NCI-H2196 (cell line): Measurements from ENCODE around the gene AFF2.

Source experiments
- DNase-seq: peaks from one replicate; lab custom pipeline; 2025; ENCODE audit not compliant: unreplicated experiment; lab: John Stamatoyannopoulos, UW

The AFF2 gene

DNA sequence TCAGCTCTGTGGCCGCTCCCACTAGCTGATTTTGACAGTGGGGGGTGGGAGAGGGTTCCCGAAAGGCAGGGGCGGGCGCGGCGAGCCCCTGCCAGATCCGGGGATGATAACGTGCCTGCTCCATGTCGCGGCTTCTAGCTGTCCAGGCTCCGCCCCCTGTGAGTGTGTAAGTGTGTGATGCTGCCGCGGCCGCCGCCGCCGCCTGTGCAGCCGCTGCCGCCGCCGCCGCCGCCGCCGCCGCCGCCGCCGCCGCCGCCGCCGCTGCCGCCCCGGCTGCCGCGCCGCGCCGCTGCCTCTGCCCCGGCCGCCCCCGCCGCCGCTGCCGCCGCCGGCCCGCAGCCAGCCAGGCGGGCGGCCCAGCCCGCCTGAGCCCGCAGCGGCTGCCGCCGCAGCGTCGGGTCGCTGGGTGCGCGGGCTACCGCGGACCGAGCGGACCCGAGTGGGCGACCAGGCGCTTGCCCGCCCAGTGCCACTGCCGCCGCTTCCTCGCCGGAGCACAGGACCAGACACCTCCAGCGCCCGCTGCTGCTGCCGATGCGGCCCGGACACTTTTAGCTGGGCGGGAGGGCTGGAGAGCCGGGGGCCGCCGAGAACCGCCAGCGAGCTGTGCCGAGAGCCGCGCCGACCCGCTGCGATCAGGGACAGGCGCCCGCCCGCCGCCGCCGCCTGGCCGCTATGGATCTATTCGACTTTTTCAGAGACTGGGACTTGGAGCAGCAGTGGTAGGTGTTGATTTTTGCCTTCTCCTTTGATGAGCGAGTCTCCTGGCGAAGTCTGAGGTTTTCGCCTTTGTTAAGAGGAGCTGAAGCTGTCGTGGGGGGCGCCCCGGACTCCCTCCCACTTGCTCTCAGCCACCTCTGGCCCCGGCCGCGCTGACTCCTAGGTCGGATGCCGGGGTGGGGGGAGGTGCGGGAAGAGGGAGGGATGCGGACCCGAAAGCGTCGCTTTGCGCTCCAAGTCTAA, at the start of gene AFF2:
Gene AFF2 (plus strand): TSS at position 195 of the 963 bp plus-strand sequence. CDS start 481 bp downstream, at position 676.
- DNase-seq: no peak

GRCh38 chrX:148457279-148457678, 43.1 kb upstream of the AFF2 start:
- DNase-seq: no peak

DNA sequence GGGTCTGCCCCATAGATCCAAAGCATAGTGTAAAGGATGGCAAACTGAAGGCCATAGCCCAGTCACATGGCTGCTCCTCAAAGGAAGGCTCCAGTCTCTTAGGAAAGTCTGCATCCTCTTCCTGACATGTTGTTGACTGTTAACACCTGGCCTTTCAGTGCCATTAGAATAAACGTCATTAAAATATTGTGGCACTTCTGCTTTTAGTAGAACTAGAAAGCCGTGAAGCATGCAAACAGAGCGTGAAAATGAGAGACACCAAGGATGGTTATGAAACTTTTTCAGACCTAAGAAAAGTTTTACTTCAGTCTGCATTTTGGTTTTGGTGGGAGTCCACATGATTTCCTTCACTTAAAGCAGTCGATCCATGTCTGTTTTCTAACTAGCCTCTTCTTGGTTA, 41.1 kb upstream of the AFF2 start:
- no peak for DNase-seq

- DNase-seq: no peak
These were observed 34.1 kb upstream of the AFF2 start for GRCh38 chrX:148466292-148466691.

DNA sequence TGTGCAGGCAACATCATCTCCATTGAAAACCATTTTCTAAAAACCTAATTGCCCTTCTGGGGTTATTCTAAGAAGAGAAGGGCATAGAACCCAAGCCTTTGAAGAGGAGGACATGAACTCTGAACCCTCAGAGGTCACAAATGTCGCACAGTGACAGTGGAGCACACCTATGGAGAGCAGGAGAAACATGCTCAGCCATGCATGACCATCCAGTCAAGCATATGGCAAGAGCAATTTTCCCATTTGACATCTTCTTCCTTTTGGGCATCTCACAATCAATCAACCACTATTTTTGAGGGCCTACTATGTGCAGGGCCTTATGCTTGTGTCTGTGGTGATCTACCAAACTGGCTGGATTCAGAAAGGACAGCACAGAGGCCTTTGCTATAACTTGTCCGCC, 30.1 kb upstream of the AFF2 start:
- DNase-seq: no peak

GRCh38 chrX:148474030-148474429, 26.4 kb upstream of the AFF2 start:
- DNase-seq: no peak

- DNase-seq: no peak
These were observed 8.4 kb upstream of the AFF2 start for GRCh38 chrX:148492057-148492456.

DNA sequence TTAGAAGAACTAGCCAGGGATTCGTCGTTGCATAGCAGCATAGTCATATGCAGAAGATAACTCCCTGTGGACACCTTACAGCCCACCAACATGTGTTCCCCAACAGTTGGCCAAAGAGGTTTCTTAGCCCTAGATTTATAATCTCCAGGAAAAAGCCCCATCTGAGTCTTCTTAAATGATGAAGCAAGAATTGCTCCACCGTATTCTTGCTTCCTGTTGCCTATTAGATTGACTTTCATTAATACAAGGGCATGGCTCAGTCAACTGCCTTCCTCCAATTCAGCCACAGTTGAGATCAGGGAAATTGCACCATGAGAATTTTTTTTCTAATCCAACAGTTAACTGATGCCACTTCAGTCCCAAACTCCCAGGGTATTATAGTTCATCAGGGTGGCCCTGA, 5.2 kb upstream of the AFF2 start:
- DNase-seq: no peak

DNA sequence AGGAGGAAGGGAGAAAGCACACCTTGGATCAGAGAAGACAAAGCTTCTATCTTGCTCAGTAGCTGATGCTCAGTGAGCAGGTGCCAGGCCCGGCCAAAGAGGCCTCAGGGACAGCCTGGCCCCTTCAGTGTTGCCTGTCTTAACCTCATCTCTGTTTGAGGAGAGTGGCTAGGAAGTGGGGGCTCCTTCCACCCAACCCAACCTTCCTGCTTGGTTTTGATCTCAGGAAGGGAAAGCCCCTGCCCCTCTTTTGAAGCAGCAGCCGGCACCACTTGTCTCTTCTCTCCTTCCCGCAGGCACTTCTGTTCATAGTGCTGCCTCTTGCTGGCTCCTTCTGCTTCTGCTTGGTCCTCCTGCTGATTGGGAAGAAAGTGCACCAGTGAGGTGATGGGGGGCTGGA, 2.4 kb upstream of the AFF2 start:
- DNase-seq: no peak

DNA sequence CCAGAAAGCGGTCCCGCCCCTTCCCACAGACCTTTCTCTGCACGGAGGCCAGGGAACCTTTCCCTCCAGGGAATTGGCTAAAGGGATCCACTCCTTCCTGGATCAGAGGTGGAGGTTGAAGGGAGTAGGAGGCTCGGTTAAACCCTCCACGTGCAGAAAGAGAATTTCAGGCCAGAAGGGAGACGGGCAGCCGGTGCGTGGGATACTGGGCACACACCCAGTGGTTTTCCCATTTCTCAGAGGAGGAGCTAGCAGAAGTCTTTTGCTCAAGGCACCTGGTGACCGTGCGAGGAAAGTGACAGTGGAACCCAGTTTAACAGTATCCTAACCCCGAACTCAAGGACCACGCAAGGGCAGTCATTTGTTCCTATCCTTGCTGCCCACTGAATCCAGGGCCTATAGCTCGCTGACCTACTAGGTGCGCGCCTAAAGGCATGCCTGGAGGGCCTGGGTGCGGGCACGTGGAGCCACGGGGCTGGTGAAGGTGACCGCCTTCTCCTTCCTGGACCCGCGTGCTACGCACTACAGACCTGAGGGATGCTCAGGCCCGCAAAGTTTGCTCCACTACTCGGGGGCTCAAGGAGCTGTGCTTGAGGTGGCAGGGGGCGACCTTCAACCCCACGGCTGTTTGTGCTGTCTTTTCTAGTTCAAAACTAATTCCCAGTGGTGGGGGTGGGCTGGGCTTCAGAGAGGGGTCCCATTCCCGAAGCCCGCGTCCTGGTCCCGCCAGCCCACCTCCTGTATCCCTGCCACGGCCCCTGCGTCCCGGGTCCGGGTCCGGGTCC, 587 bp upstream of the AFF2 start:
- DNase-seq: no peak

DNA sequence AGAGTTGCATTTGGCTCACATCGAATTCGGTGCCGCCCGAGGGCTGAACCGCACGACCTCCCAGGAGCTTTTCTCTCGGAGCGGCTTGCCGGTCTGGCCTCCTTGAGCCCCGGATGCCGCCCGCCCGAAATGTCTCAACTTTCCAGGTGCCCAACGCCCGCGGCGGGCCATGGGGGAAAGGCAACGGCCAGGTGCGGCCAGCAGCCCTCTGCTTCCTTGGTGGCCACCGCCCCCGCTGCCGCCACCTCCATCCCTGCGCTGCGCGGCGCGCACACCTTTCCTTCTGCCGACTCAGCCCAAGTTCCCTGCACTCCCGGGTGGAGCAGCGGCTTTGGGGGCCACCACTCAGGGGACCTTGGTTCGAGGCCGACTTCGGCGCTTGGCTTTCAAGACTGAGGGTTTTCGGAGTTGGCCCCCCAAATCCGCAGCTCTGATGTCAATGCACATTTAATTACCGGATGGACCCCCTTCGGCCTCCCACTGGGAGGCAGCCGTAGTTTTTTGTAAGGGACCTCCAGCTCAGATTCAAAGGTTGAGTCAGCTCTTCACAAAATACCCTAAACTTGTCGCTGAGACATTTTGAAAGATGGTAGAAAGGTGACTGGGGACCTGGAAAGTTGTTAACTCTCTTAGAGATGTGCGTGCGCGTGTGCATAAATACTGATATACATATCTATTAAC, 1.1 kb downstream of the AFF2 start:
- DNase-seq: no peak

DNA sequence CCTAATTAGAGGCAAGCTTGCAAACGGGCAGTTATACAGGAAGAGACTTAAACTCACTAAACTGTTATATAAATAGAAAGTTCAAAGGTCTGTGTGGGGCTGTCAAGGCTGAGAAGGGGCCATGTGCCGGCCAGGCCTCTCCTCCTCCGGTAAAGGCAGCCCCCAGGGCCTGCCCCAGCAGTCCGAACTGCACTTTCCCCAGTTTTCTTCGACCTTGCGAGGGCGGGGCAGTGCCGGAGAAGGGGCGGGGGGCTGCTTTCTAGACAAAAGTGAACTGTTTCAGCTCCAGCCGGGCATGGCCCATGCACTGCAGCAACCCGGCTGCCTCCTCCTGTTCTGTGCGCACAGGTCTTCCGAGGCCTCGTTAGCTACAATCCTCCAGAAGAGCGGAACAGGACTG, 4.1 kb downstream of the AFF2 start:
- DNase-seq: no peak

GRCh38 chrX:148507418-148507817, 7.0 kb downstream of the AFF2 start:
- DNase-seq: no peak

DNA sequence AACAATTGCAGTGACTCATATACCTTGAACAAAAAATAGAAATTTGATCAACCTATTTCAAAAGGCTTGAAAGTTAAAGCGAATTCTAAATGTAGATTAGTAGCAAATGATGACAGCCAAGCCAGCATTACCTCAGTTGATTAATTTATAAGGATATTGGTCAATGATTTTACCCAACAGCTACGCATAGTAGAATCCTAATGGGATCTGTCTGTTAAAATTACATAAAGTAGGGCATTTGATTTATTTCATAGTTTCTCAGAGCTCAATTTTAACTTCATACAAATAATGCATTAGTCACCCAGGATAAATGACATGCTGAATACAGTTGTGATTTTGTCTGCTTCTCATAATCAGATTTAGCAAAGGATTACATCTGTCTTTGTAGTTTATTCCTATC, 12.0 kb downstream of the AFF2 start:
- DNase-seq: no peak

DNA sequence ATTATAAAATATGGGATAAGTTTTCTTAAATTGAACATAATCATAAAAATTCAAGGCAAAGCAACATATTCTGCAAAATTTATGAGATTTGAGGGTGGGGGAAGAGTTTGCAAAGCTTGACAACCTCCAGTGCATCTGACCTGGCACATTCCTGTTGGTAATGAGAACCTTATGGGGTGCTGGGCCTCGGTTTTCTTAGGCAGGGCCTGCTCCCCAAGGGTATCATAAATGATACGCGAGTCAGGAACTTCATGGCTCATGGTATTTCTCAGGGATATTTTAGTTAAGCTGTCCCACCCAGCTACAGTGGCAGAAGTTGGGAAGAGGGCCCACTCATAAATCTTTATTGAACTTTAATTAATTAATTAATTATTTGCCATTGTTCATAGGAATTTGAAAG, 13.2 kb downstream of the AFF2 start:
- no peak for DNase-seq

- DNase-seq: no peak
These were observed 16.8 kb downstream of the AFF2 start for GRCh38 chrX:148517176-148517575.

GRCh38 chrX:148522006-148522405, 21.6 kb downstream of the AFF2 start:
- DNase-seq: no peak

GRCh38 chrX:148523303-148524080, 23.1 kb downstream of the AFF2 start:
- DNase-seq: no peak

DNA sequence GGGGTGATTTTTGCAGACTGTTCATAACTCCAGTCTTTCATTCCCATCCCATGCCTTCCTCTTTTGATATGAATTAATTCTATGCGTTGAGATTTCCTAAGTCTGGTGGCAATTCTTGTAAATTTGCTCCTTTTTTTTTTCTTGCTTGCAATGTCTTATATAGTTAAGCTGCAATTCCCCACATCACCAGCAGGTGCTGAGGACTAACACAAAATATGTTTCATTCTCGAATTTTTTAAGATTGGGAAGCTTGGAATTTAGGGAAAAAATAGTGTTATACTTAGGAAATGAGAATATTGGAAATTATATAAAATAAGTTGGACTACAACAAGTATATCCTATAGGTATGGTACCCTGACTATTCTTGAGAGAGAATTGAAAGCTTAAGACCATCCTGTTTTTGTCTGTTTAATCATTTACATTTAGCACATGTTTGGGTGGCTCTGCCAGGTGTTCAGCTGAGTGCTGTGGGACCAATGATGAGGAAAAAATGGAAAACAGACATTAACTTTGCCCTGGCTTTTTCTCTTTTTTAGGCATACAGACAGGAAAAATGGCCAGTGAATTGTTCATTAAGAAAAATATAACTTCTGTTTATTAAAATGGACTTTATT, 30.2 kb downstream of the AFF2 start:
- DNase-seq: no peak

- DNase-seq: no peak
These were observed 33.9 kb downstream of the AFF2 start for GRCh38 chrX:148534291-148534690.
